ENCODE data around the gene C3orf20.
A peak's percentile ranks its signal among the peaks of the same experiment; 100 is the strongest.

The C3orf20 gene

GRCh38 chr3:14791343-14791945 is 116.5 kb downstream of the C3orf20 start:
- H3K4me3 ChIP-seq (ENCODE audit: low read depth, low read length) = no peak overlapping the region
- no peaks in the 10 kb centered on the region for H3K36me3 ChIP-seq
- no peak overlapping the region for H3K27ac ChIP-seq
- TF ChIP-seq CTCF (IDR thresholded peaks at IDR 0.05; ENCODE audit: low read depth, low read length) = peak; percentile 95
- DNase-seq = peak; percentile 77
- no peaks in the 10 kb centered on the region for H3K9me3 ChIP-seq (ENCODE audit: severe bottlenecking)
- H3K27me3 ChIP-seq (ENCODE audit: insufficient read depth, low read depth, severe bottlenecking) = peaks cover 57% of the 10 kb centered on the region

- no peaks in the 10 kb centered on the region for H3K36me3 ChIP-seq
- H3K9me3 ChIP-seq (ENCODE audit: severe bottlenecking) = no peaks in the 10 kb centered on the region
- no peak for TF ChIP-seq CTCF (IDR thresholded peaks at IDR 0.05; ENCODE audit: low read depth, low read length)
- DNase-seq = no peak
- no peak overlapping the region for H3K4me3 ChIP-seq (ENCODE audit: low read depth, low read length)
- H3K27ac ChIP-seq = no peak overlapping the region
- H3K27me3 ChIP-seq (ENCODE audit: insufficient read depth, low read depth, severe bottlenecking) = peaks cover 65% of the 10 kb centered on the region
Measured at GRCh38 chr3:14792691-14793121, 117.8 kb downstream of the C3orf20 start.

GRCh38 chr3:14793126-14793857 is 118.4 kb downstream of the C3orf20 start:
- Histone ChIP-seq H3K36me3 (no peaks in the 10 kb centered on the region), H3K27ac (no peak overlapping the region), H3K9me3 (ENCODE audit: severe bottlenecking) (no peaks in the 10 kb centered on the region), H3K27me3 (ENCODE audit: insufficient read depth, low read depth, severe bottlenecking) (peaks cover 71% of the 10 kb centered on the region), H3K4me3 (ENCODE audit: low read depth, low read length) (no peak overlapping the region)
- TF ChIP-seq CTCF (IDR thresholded peaks at IDR 0.05; ENCODE audit: low read depth, low read length) = no peak
- no peak for DNase-seq

GRCh38 chr3:14793858-14794234 is 118.9 kb downstream of the C3orf20 start:
- no peak for TF ChIP-seq CTCF (IDR thresholded peaks at IDR 0.05; ENCODE audit: low read depth, low read length)

GRCh38 chr3:14794435-14794834 is 119.5 kb downstream of the C3orf20 start:
- DNase-seq = no peak
- Histone ChIP-seq H3K27ac (no peak overlapping the region), H3K27me3 (ENCODE audit: insufficient read depth, low read depth, severe bottlenecking) (peaks cover 74% of the 10 kb centered on the region), H3K36me3 (no peaks in the 10 kb centered on the region), H3K4me3 (ENCODE audit: low read depth, low read length) (no peak overlapping the region), H3K9me3 (ENCODE audit: severe bottlenecking) (no peaks in the 10 kb centered on the region)
- no peak for TF ChIP-seq CTCF (IDR thresholded peaks at IDR 0.05; ENCODE audit: low read depth, low read length)

More at GRCh38 chr3:14793858-14794234, 118.9 kb downstream of the C3orf20 start:
- Histone ChIP-seq H3K27ac (no peak overlapping the region), H3K36me3 (no peaks in the 10 kb centered on the region), H3K9me3 (ENCODE audit: severe bottlenecking) (no peaks in the 10 kb centered on the region), H3K4me3 (ENCODE audit: low read depth, low read length) (no peak overlapping the region), H3K27me3 (ENCODE audit: insufficient read depth, low read depth, severe bottlenecking) (peaks cover 76% of the 10 kb centered on the region)
- no peak for DNase-seq
